Suppressor macrophage (primary cell): ENCODE results near the gene CDH23.

Experiments used
- DNase-seq, 4 experiments: peaks; one replicate each; pipeline ENCODE4 v3.0.0-alpha.2; 2020 to 2022

CDH23 gene

GRCh38 chr10:71487726-71488125 lies 91.0 kb downstream of the CDH23 start:
- peak; percentile 43 to 74 (median 60) for DNase-seq

GRCh38 chr10:71489077-71489476 lies 92.4 kb downstream of the CDH23 start:
- DNase-seq, result no peak

DNA sequence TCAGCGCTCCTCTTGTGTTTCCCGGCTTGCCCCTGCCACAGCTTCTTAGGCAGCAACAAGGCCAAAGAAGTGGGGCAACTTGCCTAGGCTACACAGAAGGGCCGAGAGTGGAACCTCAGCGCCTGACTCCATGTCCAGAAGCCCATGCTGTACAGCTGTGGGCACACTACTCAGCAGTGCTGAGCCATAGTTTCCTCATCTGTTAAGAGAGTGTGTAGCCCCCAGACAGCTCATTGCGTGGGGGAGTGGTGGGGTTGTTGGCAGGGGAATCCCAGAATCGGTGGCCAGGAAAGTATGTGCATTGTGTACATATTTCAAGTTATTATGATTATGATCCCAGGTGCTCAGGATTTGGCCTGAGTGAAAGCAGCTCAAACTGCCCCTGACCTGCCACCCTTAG lies 96.2 kb downstream of the CDH23 start:
- DNase-seq, result no peak

GRCh38 chr10:71493741-71494140 lies 97.0 kb downstream of the CDH23 start:
- no peak for DNase-seq

DNA sequence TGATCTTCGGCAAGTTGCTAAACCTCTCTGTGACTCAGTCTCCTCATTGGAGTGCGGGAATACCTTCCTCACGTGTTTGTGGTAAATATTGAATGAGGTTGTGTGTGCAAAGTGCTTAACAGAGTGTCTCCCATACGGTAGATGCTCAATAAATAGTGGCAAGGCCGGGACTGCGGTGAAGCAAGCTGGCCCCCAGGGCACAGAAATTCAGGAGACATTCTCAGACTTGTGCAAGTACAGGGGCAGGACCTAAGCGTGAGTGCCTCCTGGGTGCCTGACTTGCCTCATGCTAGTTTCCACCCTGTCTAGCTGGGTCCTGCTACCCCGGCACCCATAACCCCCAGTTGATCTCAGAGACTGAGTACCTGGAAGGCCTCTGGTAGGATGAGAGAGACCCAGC lies 97.8 kb downstream of the CDH23 start:
- no peak for DNase-seq

- peak; percentile 9 to 59 (median 52) for DNase-seq
Observed at GRCh38 chr10:71494980-71495381, 98.3 kb downstream of the CDH23 start.

DNA sequence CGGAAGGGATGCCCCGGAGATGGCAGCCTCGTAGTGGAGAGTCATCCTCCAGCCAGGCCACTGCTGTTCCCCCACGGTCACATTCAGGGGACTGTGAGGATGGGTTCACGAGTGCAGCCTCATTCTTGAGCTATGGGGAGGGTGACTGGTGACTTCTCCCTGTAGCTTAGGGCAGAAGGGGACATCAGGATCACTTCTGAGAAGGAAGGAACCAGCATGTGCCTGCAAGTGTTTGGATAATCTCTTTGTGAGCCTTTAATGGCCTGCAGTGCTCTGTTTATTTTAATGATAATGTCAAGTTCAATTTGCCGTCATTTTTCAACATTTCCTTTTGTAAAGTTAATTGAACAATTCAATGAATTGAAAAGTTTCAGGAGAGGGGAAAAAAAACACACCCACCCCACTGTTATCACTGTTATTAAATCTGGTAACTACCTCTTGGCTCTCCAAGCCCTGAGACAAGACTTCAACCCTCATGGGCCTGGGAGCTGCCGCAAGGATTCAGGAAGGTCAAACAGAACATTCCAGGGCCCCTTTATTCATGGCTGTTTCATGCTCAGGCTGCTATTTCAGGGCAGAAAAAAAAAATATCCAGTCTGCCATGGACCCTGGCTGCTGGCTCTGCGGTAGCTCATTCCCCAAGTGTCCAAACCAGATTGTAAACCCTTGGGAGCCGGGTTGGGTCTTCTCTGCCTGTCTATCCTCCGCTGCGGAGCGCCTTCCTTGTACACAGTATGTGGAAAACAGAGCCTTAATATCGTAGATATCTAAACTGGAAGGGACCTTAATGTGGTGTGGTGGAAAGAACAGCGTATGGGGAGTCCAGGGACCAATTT lies 100.4 kb downstream of the CDH23 start:
- no peak for DNase-seq

DNA sequence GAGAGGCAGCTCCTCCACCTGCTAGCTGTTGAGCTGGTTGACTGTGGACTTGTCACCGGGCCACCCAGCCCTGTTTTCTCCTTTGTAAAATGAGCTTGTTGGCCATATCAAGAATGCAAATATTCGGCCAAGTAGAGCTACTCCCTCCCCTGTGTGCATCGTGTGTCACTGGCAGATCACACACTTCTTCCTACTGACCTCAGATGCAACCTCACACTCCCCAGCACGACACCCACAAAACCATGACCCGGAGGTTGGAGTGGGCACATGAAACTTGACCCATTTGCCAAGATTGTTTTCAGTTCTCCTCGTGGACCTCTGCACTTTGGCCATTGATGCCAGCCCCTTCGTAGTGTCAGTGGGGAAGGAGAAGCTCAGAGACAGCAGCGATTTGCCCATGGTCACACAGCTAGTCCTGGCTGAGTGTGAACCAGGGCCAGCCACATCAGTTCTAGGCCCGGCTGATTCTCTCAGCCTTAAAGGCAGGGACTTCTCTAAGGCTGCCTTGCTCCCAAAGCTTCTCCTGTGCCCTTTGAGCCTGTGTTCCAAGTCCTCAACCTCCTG lies 101.1 kb downstream of the CDH23 start:
- no peak for DNase-seq

- DNase-seq, result no peak
Observed at GRCh38 chr10:71501402-71501801, 104.7 kb downstream of the CDH23 start.

- no peak for DNase-seq
Observed at GRCh38 chr10:71502190-71502589, 105.5 kb downstream of the CDH23 start.

DNA sequence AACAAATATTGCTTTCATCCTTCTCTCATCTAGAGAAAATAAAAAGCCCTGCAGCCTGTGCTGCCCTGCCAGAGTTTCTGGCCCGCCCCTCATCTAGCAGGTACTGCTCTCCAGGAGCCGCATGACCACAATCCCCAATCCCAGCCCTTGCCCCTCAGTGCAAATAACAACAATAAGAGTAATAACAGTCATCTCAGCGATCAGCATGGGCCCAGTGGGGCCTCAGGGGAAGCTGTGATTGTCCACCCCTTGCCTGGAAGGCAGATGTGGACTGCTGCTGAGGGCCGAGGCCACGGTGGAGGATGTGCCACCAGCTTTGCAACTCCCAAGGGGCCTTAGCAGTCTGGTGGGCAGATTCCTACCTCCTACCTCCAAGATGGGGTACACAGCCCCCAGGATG lies 106.1 kb downstream of the CDH23 start:
- DNase-seq, result no peak

DNA sequence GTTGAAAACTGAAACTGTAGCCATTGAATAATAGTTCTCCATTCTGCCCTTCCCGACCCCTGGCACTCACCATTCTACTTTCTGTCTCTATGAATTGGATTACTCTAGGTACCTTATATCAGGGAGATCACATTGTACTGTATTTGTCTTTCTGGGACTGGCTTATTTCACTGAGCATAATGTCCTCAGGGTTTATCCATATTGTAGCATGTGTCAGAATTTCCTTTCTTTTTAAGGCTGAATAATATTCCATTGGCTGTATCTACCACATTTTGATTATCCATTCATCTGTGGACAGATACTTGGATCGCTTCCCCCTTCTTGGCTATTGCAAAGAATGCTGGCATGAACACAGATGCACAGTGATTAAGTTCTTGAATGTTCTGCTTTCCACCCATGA lies 107.4 kb downstream of the CDH23 start:
- DNase-seq, result no peak

DNA sequence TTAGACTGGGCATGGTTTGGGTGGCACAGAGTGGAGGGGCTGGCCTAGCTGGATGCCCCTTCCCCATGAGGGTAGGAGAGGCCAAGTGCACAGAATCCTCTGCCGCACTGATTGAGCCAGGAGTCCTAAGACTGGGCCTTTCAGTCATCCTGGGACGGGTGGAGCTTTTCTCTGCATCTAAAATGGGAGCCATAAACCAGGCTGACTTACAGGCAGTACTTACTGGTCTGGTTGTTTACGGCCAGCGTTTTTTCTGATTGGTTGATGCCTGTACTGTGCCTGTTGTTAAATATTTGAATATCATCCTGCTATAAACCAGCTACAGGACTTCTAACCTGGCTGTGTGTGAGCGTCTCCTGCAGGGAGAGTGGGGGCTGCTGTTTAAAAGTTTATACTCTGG lies 107.8 kb downstream of the CDH23 start:
- DNase-seq, result no peak

DNA sequence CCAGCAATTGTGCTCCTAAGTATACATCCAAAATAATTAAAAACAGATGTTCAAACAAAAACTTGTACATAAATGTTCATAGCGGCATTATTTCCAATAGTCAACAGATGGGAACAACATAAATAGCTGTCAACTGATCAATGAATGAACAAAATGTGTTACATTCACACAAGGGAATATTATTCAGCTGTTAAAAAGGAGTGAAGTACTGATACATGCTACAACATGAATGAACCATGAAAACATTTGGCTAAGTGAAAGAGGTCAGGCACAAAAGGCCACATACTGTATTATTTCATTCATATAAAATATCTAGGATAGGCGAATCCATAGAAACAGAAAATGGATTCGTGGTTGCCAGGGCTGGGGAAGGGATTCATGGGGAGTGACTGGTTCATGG lies 109.1 kb downstream of the CDH23 start:
- no peak for DNase-seq

- no peak for DNase-seq
Observed at GRCh38 chr10:71509444-71509843, 112.7 kb downstream of the CDH23 start.

DNA sequence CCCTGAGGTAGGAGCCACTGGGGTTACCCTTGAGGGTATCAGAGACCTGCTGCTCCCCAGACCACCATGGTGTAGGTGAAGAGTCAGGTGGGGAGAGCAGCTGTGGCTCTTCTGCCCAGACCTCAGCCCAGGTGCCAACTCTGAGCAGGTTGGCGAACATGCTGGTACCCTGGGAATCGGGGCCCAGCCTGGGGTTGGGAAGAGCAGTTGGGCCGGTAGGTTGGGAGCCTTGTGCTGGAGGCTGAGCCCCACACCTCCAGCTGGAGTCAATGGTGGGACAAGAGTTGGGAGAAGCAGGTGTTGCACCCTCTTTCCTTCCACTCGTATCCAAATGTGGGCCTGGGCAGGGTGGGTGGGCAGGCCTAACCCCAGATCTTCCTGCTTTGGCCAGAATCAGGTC lies 114.5 kb downstream of the CDH23 start:
- no peak for DNase-seq

DNA sequence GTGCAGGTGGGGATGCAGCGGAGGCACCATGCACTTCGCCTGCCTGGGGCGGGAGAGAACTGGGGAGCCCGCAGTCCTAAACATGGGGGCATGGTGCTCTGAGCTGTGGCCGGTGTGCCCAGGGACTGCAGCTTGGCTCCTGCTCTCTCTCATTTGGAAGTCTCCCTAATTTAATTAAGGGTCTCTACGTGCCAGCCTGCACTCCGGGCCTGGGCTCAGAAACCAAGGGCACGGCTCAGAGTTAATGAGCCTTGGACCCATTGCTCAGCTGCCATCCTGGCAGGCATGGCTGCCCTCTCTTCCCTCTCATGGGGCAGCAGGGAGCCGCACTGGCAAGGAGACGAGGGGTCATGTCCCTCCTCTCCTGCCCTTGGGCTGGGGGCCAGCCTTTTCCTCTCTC lies 115.6 kb downstream of the CDH23 start:
- DNase-seq, result no peak

- no peak for DNase-seq
Observed at GRCh38 chr10:71512761-71513539, 116.2 kb downstream of the CDH23 start.

DNA sequence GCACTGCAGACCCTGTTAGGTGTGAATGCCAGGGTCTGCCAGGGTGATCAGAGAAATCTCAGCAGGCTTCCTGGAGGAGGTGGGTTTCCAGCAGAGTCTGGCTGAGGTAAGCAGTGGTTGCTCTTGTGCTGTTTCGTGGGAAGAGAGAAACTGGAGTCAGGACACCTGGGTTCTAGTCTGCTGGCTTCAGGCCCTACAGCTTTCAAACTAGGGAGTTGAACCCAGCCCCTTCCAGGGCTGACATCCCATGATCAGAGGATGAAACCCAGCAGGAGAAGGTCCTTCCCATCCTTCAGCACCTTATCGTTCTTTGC lies 116.8 kb downstream of the CDH23 start:
- DNase-seq, result no peak

DNA sequence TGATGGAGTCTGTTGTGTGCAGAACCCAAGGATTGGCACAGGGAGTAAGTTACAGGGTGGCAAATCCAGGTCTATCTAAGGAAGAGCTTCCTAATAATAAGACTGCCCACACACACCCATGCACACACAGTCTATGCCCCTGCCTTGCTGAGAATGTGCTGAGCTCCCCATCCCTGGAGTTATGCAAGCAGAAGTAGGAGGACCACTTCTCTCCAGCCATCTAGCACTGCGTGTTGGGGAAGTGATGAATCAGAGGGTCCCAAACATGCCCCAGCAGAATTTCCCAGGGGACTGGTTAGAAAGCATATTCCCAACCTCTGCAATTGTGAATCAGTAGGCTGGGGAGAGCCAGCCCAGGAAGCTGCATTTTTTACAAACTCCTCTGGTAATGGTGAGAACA lies 117.2 kb downstream of the CDH23 start:
- peak; percentile 49 to 77 (median 60) for DNase-seq

- DNase-seq, result no peak
Observed at GRCh38 chr10:71515531-71516172, 118.9 kb downstream of the CDH23 start.

- no peak for DNase-seq
Observed at GRCh38 chr10:71516890-71517289, 120.2 kb downstream of the CDH23 start.
